HG03442 (cell line): ENCODE measurements around the gene NHLH1.

Source experiments
- ATAC-seq: cut with Tn5 transposase; IDR thresholded peaks from one replicate; pipeline ENCODE4 v1.9.1; 2021; ENCODE audit warnings: mild to moderate bottlenecking, moderate library complexity; ENCODE audit not compliant: unreplicated experiment

Gene NHLH1

GRCh38 chr1:160366731-160367515 lies at the start of gene NHLH1:
TSS of gene NHLH1 (plus strand) at chr1:160367071. CDS start at chr1:160370732, 3,661 bp downstream.
- ATAC-seq, result no peak

- ATAC-seq, result no peak
These were observed 44.0 kb upstream of the NHLH1 start for GRCh38 chr1:160322831-160323230.

GRCh38 chr1:160325252-160325651 lies 41.6 kb upstream of the NHLH1 start:
- ATAC-seq, result no peak

GRCh38 chr1:160326418-160326817 lies 40.5 kb upstream of the NHLH1 start:
- ATAC-seq, result no peak

- ATAC-seq, result no peak
These were observed 38.7 kb upstream of the NHLH1 start for GRCh38 chr1:160328184-160328583.

- no peak for ATAC-seq
These were observed 36.8 kb upstream of the NHLH1 start for GRCh38 chr1:160330119-160330518.

GRCh38 chr1:160332516-160332915 lies 34.4 kb upstream of the NHLH1 start:
- no peak for ATAC-seq

GRCh38 chr1:160338580-160338979 lies 28.3 kb upstream of the NHLH1 start:
- ATAC-seq, result no peak

- ATAC-seq, result no peak
These were observed 26.7 kb upstream of the NHLH1 start for GRCh38 chr1:160340146-160340545.

GRCh38 chr1:160340866-160341265 lies 26.0 kb upstream of the NHLH1 start:
- ATAC-seq, result no peak

GRCh38 chr1:160342526-160342925 lies 24.3 kb upstream of the NHLH1 start:
- ATAC-seq, result no peak

GRCh38 chr1:160342953-160343869 lies 23.7 kb upstream of the NHLH1 start, which contains the start of the genes COPA and NCSTN:
TSS of gene COPA (minus strand) at chr1:160343250. CDS start at chr1:160343170, 80 bp downstream.
TSS of gene NCSTN (plus strand) at chr1:160343383. CDS start at chr1:160343397, 14 bp downstream.
- peak; percentile 93 for ATAC-seq

GRCh38 chr1:160344241-160344640 lies 22.6 kb upstream of the NHLH1 start:
- no peak for ATAC-seq

GRCh38 chr1:160344936-160345335 lies 21.9 kb upstream of the NHLH1 start:
- no peak for ATAC-seq

GRCh38 chr1:160346463-160346862 lies 20.4 kb upstream of the NHLH1 start:
- ATAC-seq, result no peak

GRCh38 chr1:160346958-160347357 lies 19.9 kb upstream of the NHLH1 start:
- peak; percentile 33 for ATAC-seq

- no peak for ATAC-seq
These were observed 15.2 kb upstream of the NHLH1 start for GRCh38 chr1:160351629-160352028.

GRCh38 chr1:160352555-160352954 lies 14.3 kb upstream of the NHLH1 start:
- ATAC-seq, result no peak

GRCh38 chr1:160353223-160353622 lies 13.6 kb upstream of the NHLH1 start:
- ATAC-seq, result no peak

- ATAC-seq, result no peak
These were observed 12.4 kb upstream of the NHLH1 start for GRCh38 chr1:160354388-160354985.

GRCh38 chr1:160357286-160358002 lies 9.4 kb upstream of the NHLH1 start:
- ATAC-seq, result no peak
